Left colon (tissue), 2 donors: Measurements from ENCODE around the gene HTR6. TPM values are rescaled to one million over a fixed set of nuclear protein-coding genes. Genes with fewer than 3 reads are reported as not detected.
"Not testable (repeated sequence)": the region's sequence is repeated elsewhere in the genome, so short reads cannot be mapped to it uniquely, and the experiment has no call there.

Experiments used
- ATAC-seq: fragments of 200-7000 bp; cut with Tn5 transposase; one replicate; pipeline ENCODE4 v1.9.1; 2020; ENCODE audit warnings: mild to moderate bottlenecking, moderate library complexity
- DNase-seq, 2 donors: peaks; one replicate each; pipeline ENCODE4 v3.0.0-alpha.2; 2020
- intact Hi-C, 2 donors: fragments of 100-400 bp; cut with DNase I in 1 of 2; cut with micrococcal nuclease in 1 of 2; formaldehyde crosslinking; loops; one replicate each; pipeline versions ENCODE4 v1.11.2 to v1.14.0; 2022; cut with DNase I, micrococcal nuclease
- long read RNA-seq: library from polyadenylated mRNA; unstranded; transcript quantifications from one replicate; pipeline ENCODE4 v2.0.0, GENCODE V29; 2021
- total RNA-seq, 2 donors: library from RNA; stranded (reverse); fragmentation: NEBNext Ultra II Directional; extraction: Animal tissue kit (Norgen Biotek cat#: 25700); gene quantifications; one replicate each; pipeline ENCODE4 v1.2.1, GENCODE V29; 2021
- donor health status: DM: no; HTN: no; CAD: no.
- donor health status: DM: yes; HTN: yes; CAD: no.

The HTR6 gene
- not detected for total RNA-seq
- long read RNA-seq, result 0 reads

GRCh38 chr1:19664453-19665185 lies at the start of gene HTR6:
Gene HTR6, plus strand, starts transcription at chr1:19664875. Its CDS starts 879 bp downstream, at chr1:19665754.
- ATAC-seq (peak; percentile 29), DNase-seq (no peak)
- intact Hi-C loops, result no loop called here

DNA sequence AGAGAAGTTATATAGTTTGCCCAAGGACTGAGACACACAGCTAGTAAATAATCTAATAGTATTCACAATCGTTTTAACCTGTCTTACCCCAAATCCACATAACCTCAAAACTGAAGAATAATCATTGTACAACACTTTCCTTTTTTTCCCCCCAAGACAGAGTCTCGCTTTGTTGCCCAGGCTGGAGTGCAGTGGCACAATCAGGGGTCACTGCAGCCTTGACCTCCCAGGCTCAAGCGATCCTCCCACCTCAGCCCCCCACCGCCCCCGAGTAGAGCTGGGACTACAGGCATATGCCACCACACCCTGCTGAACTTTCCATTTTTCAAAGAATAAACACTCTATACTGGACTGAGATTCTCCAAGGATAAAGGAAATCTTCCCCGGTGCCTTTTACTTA lies 49.2 kb upstream of the HTR6 start:
- no peak for DNase-seq
- intact Hi-C loops, result no loop called here
- ATAC-seq, result no peak

- ATAC-seq (no peak), DNase-seq (no peak)
- intact Hi-C loops, result no loop called here
Observed at GRCh38 chr1:19616489-19616888, 48.2 kb upstream of the HTR6 start.

- ATAC-seq, result no peak
- no peak for DNase-seq
- intact Hi-C loops, result no loop called here
Observed at GRCh38 chr1:19617376-19617775, 47.3 kb upstream of the HTR6 start.

DNA sequence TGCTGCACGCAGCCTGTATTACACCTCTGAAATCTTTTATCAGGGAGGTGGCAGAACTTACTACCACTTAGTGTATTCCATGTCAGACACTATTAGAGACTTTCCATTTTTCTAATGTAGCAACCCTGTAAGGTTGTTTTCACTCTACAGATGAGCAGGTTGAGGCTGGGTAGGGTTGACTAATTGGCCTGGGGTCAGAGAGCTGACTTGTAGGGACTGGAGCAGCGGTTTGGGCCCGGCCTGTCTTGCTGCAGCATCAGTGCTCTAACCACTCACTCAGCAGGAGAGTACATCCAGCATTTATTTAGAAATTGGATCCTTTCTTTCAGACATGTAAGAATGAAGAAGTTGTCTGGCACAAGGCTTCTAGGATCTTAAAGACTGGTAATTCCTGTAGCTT lies 46.2 kb upstream of the HTR6 start:
- intact Hi-C loops, result no loop called here
- no peak for ATAC-seq
- no peak for DNase-seq

- DNase-seq (peak; percentile 54 to 82), ATAC-seq (peak; percentile 86)
- intact Hi-C loops, result no loop called here
Observed at GRCh38 chr1:19619697-19620384, 44.8 kb upstream of the HTR6 start.

DNA sequence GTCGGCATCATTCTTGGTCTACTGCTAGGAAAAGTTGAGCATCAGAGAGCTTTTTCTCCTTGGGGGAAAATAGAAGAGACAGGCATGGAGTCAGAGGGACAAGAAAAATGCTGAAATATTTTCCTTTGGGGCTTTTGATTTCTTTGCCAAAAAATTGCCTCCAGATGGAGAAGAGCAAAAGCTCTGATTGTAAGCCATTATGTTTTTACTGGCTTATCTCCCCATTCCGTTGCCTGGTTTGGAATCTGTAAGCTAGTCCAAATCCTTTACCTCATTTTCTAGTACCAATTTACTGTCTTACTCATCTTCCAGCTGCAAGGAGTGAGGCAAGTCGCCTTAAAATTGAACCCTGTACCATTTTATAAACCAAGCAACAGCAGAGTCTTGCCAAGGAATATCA lies 43.9 kb upstream of the HTR6 start:
- ATAC-seq, result no peak
- intact Hi-C loops, result no loop called here

GRCh38 chr1:19621274-19621950 lies 43.3 kb upstream of the HTR6 start:
- DNase-seq (no peak), ATAC-seq (no peak)
- intact Hi-C loops, result no loop called here

More for the DNA sequence above, 43.9 kb upstream of the HTR6 start:
- DNase-seq, result no peak

DNA sequence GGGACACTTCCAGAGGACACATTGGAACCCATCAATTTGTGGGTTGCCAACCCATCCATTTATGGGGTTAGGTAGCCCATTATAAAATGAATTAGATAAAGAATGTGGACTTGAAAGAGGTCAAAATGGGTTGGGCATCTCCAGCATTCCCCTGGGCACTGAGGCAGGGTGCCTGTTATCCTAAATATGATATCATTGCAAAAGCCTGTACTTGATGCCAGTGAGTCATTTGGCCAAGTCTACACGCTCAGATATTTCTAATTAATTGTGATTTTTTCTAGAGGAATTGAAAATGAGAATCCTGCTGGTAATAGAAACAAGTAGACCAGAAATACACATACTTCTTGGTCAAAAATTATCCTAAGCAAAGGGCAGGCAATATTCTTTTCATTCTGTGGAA lies 42.5 kb upstream of the HTR6 start:
- intact Hi-C loops, result no loop called here
- DNase-seq (no peak), ATAC-seq (no peak)

- ATAC-seq (peak; percentile 49), DNase-seq (no peak)
- intact Hi-C loops, result no loop called here
Observed at GRCh38 chr1:19623523-19623922, 41.2 kb upstream of the HTR6 start.

DNA sequence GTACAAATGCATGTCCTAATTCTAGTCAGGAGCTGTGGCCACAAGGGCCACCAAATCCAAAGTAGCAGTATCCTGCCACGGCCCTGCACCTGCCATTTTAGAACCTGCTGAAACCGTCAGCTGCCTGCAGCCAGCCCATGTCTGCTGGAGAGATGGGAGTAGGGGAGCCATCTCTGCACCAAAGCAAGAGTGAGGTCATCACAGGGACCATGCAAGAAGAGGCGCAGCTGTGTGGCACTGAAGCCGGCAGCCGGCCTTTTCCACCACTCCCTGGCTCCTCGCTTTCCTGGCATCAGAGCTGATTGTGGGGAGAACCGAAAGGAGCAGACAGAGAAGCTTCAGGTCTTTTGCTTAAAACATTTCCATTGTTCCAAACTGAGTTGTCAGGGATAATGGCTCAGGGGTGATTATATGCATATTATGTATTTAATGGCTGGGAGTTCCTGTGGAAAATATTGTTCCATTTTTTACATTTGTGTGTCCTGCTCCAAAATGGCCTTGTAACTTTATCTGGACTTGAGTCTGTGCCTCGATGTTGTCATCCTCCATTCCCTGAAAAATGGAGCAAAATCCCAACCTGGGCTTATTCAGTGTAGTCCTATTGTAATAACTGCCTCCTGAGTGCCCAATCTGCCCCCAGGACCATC lies 39.3 kb upstream of the HTR6 start:
- DNase-seq, result no peak
- intact Hi-C loops, result no loop called here
- no peak for ATAC-seq

GRCh38 chr1:19628879-19629278 lies 35.8 kb upstream of the HTR6 start:
- intact Hi-C loops, result no loop called here
- ATAC-seq (no peak), DNase-seq (no peak)

DNA sequence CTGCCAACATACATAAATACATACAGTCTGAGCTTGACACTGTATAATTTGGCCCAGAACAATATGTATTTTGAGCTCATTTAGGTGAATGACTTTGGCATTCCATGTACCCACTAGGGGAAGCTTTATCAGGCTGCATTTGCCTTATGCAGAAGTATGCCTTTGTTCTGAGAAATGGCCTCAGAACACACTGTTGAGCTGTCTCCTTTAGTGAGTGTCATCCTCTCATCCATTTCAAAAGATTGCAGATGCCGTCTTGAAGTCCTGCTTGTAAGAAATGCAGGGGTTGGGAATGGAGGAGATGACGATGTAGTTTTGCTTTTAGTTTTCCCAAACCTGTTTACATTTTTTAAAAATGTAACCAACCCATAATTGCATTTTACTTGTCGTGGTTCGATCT lies 35.3 kb upstream of the HTR6 start:
- ATAC-seq (no peak), DNase-seq (no peak)
- intact Hi-C loops, result no loop called here

DNA sequence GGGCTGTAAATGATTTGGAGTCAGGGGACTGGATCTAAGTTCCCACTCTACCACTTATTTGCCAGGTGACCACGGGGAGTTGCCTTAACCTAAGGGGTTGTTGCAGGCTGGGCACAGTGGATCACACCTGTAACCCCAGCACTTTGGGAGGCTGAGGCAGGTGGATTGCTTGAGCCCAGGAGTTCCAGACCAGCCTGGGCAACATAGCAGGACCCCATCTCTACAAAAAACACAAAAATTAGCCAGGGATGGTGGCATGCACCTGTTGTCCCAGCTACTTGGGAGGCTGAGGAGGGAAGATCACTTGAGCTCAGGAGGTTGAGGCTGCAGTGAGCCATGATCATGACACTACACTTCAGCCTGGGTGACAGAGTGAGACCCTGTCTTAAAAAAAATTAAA lies 34.5 kb upstream of the HTR6 start:
- DNase-seq, ATAC-seq, intact Hi-C loops: not testable (repeated sequence)

DNA sequence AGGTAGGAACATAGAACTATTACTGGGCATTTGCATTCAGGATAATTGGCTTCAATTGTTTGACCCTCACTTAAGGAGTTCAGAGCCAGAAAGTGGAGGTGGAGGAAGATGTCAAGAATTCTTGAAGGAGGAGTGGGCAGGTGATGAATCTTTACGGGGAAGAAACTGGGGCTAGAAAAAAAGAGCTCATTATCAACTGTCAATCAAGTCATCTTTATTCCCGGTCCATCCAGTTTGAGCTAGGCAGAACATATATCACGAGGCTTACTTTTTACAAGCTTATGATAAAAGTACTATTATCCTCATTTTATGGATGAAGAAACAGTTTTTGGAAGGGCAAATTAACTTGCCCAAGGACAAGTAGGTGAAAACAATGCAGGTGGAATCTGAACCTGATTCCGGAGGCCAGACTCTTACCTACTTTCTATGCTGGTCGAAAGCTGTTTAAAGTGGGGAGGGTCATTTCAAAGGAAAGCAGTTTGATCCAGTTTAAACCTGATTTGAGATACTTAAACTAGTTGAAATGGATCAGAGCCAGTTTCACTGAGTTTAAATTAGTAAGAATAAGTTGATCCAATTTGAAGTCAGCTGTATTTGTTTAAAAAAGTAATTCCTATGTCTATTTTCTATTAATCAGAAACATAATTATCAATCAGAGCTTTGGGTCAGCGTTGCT lies 33.8 kb upstream of the HTR6 start:
- ATAC-seq, result peak; percentile 36
- DNase-seq, result no peak
- intact Hi-C loops, result no loop called here

- ATAC-seq (no peak), DNase-seq (no peak)
- intact Hi-C loops, result no loop called here
Observed at GRCh38 chr1:19632211-19632610, 32.5 kb upstream of the HTR6 start.

DNA sequence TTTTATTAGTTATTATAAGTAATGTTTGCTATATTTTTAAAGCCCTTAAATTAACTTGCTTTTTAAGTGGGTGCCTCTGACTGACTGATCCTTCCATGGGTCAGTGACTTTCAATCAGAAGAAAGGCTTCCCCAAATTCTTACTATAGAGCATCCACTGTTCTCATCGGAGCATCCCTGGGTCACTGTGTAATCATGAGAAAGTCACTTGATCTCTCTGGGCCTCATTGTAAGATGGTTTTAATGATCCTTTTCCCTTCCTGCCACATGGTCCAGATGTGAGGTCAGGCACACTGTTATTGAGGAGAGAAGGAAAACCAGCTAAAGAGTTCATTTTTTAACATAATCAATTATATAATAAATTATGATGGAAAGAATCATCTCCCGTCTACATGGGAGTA lies 31.6 kb upstream of the HTR6 start:
- DNase-seq, result no peak
- intact Hi-C loops, result no loop called here
- no peak for ATAC-seq

- intact Hi-C loops, ATAC-seq: not testable (repeated sequence)
Observed at GRCh38 chr1:19635064-19635463, 29.6 kb upstream of the HTR6 start.

DNA sequence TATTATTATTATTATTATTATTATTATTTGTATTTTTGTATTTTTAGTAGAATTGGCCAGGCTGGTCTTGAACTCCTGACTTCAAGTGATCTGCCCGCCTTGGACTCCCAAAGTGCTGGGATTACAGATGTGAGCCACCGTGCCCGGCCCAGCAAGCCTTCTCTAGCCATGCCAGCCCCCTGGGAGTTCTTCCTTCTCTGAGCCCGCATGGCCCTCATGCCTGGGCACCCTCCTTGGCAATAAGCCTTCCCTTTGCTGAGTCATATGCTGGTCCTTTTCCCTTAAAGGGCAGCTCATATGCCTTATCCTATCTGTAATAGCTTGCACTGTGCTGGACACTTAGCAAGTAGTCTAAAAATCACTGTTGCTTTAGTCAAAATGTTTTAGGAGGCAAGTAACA lies 29.0 kb upstream of the HTR6 start:
- intact Hi-C loops, result no loop called here
- no peak for ATAC-seq
- no peak for DNase-seq

More at GRCh38 chr1:19635064-19635463, 29.6 kb upstream of the HTR6 start:
- not testable (repeated sequence) for DNase-seq
